GM20000 (cell line): ENCODE results near the gene EIF4E2.

Experiments
- DNase-seq: peaks from one replicate; pipeline ENCODE4 v3.0.0; 2012; ENCODE audit warnings: low spot score
- CTCF ChIP-seq: IDR thresholded peaks from 2 replicates; pipeline ENCODE4 v1.5.1; 2012; ENCODE audit warnings: mild to moderate bottlenecking, control low read depth; ENCODE audit errors: extremely low read depth, missing control alignments

Gene EIF4E2

GRCh38 chr2:232533944-232534710, 16.4 kb upstream of the EIF4E2 start:
- DNase-seq: no peak
- no peak for TF ChIP-seq CTCF

DNA sequence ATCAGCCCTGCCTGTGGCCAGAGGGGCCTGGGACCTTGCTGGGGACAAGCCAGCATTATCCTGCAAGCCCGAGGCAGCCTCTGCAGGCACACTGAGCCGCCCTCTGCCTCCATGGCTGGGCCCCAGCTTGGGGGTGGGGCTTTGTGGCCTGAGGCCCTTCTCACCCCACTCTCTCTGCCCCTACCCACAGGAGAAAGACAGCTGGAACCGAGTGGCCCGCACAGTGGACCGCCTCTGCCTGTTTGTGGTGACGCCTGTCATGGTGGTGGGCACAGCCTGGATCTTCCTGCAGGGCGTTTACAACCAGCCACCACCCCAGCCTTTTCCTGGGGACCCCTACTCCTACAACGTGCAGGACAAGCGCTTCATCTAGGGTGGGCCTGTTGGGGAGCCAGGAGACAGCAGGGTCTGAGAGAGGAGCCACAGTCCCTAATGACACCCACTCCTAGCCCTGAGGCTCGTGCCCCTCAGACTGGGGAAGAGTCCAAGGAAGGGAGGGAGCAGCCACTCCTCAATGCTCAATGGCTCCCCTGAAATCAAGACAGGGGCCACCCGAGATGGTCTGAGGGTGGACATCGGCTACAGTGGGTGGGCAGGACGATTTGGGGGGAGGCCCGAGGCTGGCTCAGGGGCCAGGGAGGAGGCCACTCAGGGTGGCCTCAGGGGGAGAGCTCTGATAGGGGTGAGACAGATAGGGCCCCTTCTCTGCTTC, 15.4 kb upstream of the EIF4E2 start:
- DNase-seq: no peak
- no peak for TF ChIP-seq CTCF

- no peak for TF ChIP-seq CTCF
- no peak for DNase-seq
These were observed 14.5 kb upstream of the EIF4E2 start for GRCh38 chr2:232535761-232536530.

- TF ChIP-seq CTCF: no peak
- DNase-seq: no peak
These were observed 13.4 kb upstream of the EIF4E2 start for GRCh38 chr2:232537079-232537478.

- TF ChIP-seq CTCF: no peak
- DNase-seq: no peak
These were observed 13.0 kb upstream of the EIF4E2 start for GRCh38 chr2:232537499-232537898.

- DNase-seq: no peak
- TF ChIP-seq CTCF: no peak
These were observed 11.8 kb upstream of the EIF4E2 start for GRCh38 chr2:232538671-232539070.
